HepG2 (cell line): ENCODE data around the gene CHMP1B. TPM values are rescaled to one million over a fixed set of nuclear protein-coding genes. Genes with fewer than 3 reads are reported as not detected.

ENCODE experiments used
- ATAC-seq: fragments of 200-7000 bp; cut with Tn5 transposase; 3 replicates; pipeline ENCODE4 v1.9.1; 2020; ENCODE audit warnings: mild to moderate bottlenecking, moderate library complexity
- BruUV-seq: library from RNA; stranded (reverse); fragments of 400-500 nt; replicated peaks from 2 replicates; lab custom pipeline; 2021; lab: Mats Ljungman, UMichigan
- CTCF ChIA-PET: fragments of 300-600 bp; formaldehyde crosslinking; extraction: SDS; loops from one replicate; lab custom pipeline; 2021; ENCODE audit warnings: low total read pairs, inconsistent platforms, low intra/inter-chr PET ratio; lab: Yijun Ruan, JAX
- POLR2A ChIA-PET: fragments of 350-600 bp; sonication (Branson Sonifier 250); formaldehyde crosslinking; loops from one replicate; lab custom pipeline; 2020; ENCODE audit warnings: antibody characterized with exemption, inconsistent platforms; lab: Yijun Ruan, JAX
- DNase-seq: peaks from one replicate; pipeline ENCODE4 v3.0.0-alpha.2; 2015; ENCODE audit warnings: low spot score
- FAIRE-seq: peaks from 3 replicates; lab custom pipeline; 2011; peaks lifted over from hg19 to GRCh38; lab: Jason Lieb, UNC
- H2AFZ ChIP-seq: one replicate; pipeline ENCODE4 v1.6.1; 2011; ENCODE audit warnings: low read length, inconsistent platforms
- H3K27ac ChIP-seq: fragments of 300-600 bp; 3 replicates; pipeline ENCODE4 v1.8.0; 2011; ENCODE audit warnings: mixed run types, mild to moderate bottlenecking, mixed read lengths, low read length, inconsistent platforms; ENCODE audit not compliant: insufficient read depth; ENCODE audit errors: extremely low read length
- H3K27me3 ChIP-seq, 2 experiments: fragments of 200-600 bp in 1 of 2; 2 replicates in 1 of 2; 3 replicates in 1 of 2; pipeline versions ENCODE4 v1.6.0 to v1.8.0; 2011; ENCODE audit warnings: low read length in 2 of 2, mild to moderate bottlenecking in 2 of 2, moderate library complexity in 2 of 2, inconsistent platforms in 1 of 2; ENCODE audit not compliant: insufficient read depth in 2 of 2, control insufficient read depth in 1 of 2
- H3K36me3 ChIP-seq, 2 experiments: fragments of 200-600 bp in 1 of 2; replicated peaks in 1 of 2; 2 replicates in 1 of 2; 3 replicates in 1 of 2; pipeline versions ENCODE4 v1.5.1 to v1.8.0; 2011; ENCODE audit warnings: low read length in 2 of 2, inconsistent platforms in 1 of 2; ENCODE audit not compliant: insufficient read depth in 2 of 2, control insufficient read depth in 1 of 2
- H3K4me1 ChIP-seq: 2 replicates; pipeline ENCODE4 v1.5.1; 2012; ENCODE audit warnings: low read length, inconsistent platforms; ENCODE audit not compliant: insufficient read depth
- H3K4me2 ChIP-seq: 2 replicates; pipeline ENCODE4 v1.6.0; 2011; ENCODE audit warnings: low read depth, low read length, inconsistent platforms
- H3K4me3 ChIP-seq, 3 experiments: fragments of 200-600 bp in 1 of 3; sonication (generic), shearing (Covaris generic) in 1 of 3; replicated peaks in 1 of 3; 2 replicates each; pipeline ENCODE4 v1.5.1; 2011 to 2016; ENCODE audit warnings: low read length in 3 of 3, inconsistent platforms in 2 of 3, low read depth in 2 of 3, mild to moderate bottlenecking in 2 of 3, control low read depth in 1 of 3, mixed read lengths in 1 of 3; ENCODE audit not compliant: insufficient read depth in 1 of 3
- H3K79me2 ChIP-seq: one replicate; pipeline ENCODE4 v1.6.1; 2011; ENCODE audit warnings: low read length, inconsistent platforms; ENCODE audit not compliant: insufficient read depth
- H3K9ac ChIP-seq: 2 replicates; pipeline ENCODE4 v1.6.0; 2011; ENCODE audit warnings: mild to moderate bottlenecking, low read depth, low read length, inconsistent platforms; ENCODE audit not compliant: insufficient read depth
- H3K9me3 ChIP-seq: 2 replicates; pipeline ENCODE4 v1.5.1; 2012; ENCODE audit warnings: mild to moderate bottlenecking, low read length
- H4K20me1 ChIP-seq: 2 replicates; pipeline ENCODE4 v1.6.0; 2011; ENCODE audit warnings: inconsistent platforms, mild to moderate bottlenecking, low read length, moderate library complexity; ENCODE audit not compliant: insufficient read depth
- CBX2 ChIP-seq, 2 experiments: fragments of 200-600 bp in 1 of 2; sonication (generic); formaldehyde crosslinking in 1 of 2; IDR thresholded peaks; 2 replicates each; pipeline versions ENCODE4 v1.7.0 to v1.8.1; 2018 to 2022; ENCODE audit warnings: low read depth in 2 of 2, low read length in 1 of 2, mild to moderate bottlenecking in 1 of 2, missing genetic modification reagents in 1 of 2
- FOSL2 ChIP-seq: sonication (generic); formaldehyde crosslinking; IDR thresholded peaks from 2 replicates; pipeline ENCODE4 v1.4.0; 2020; ENCODE audit warnings: missing genetic modification reagents
- NONO ChIP-seq, 2 experiments: fragments of 450-650 bp in 1 of 2; sonication (generic) in 1 of 2; formaldehyde crosslinking in 1 of 2; IDR thresholded peaks in 1 of 2; conservative IDR thresholded peaks in 1 of 2; 2 replicates each; pipeline versions ENCODE4 v1.6.1 to v1.8.0; 2017 to 2022; ENCODE audit warnings: mild to moderate bottlenecking in 1 of 2, missing genetic modification reagents in 1 of 2, moderate library complexity in 1 of 2
- PHF8 ChIP-seq: sonication (generic); formaldehyde crosslinking; IDR thresholded peaks from 2 replicates; pipeline ENCODE4 v1.5.0; 2020; ENCODE audit warnings: missing genetic modification reagents
- RELA ChIP-seq: sonication (generic); formaldehyde crosslinking; IDR thresholded peaks from 2 replicates; pipeline ENCODE4 v1.4.0; 2020; ENCODE audit warnings: missing genetic modification reagents
- SMC3 ChIP-seq: IDR thresholded peaks from 2 replicates; pipeline ENCODE4 v1.6.1; 2011; ENCODE audit warnings: low read length, improper control_type of control experiment
- SP5 ChIP-seq: IDR thresholded peaks from 2 replicates; pipeline ENCODE4 v1.6.1; 2016; ENCODE audit warnings: low read depth, borderline replicate concordance
- TAF15 ChIP-seq: fragments of 200-400 bp; formaldehyde crosslinking; IDR thresholded peaks from one replicate; pipeline ENCODE4 v1.6.1; 2018; ENCODE audit warnings: mild to moderate bottlenecking, low read depth, low read length; ENCODE audit not compliant: poor library complexity, severe bottlenecking
- TRIM24 ChIP-seq: sonication (generic); formaldehyde crosslinking; IDR thresholded peaks from 2 replicates; pipeline ENCODE4 v1.8.0; 2022; ENCODE audit warnings: mild to moderate bottlenecking, missing genetic modification reagents
- TSC22D2 ChIP-seq: sonication (generic); formaldehyde crosslinking; IDR thresholded peaks from 2 replicates; pipeline ENCODE4 v1.5.1; 2020; ENCODE audit warnings: missing genetic modification reagents, mild to moderate bottlenecking, borderline replicate concordance
- ZNF24 ChIP-seq: fragments of 450-650 bp; IDR thresholded peaks from 2 replicates; pipeline ENCODE4 v1.6.1; 2017; ENCODE audit warnings: antibody characterized with exemption, mild to moderate bottlenecking
- ZNF407 ChIP-seq: sonication (generic); formaldehyde crosslinking; IDR thresholded peaks from one replicate; pipeline ENCODE4 v1.5.1; 2020; ENCODE audit warnings: mild to moderate bottlenecking, missing genetic modification reagents; ENCODE audit errors: not compliant biosample characterization
- ZNF703 ChIP-seq: sonication (generic); formaldehyde crosslinking; IDR thresholded peaks from 2 replicates; pipeline ENCODE4 v1.5.1; 2020; ENCODE audit warnings: missing genetic modification reagents, mild to moderate bottlenecking, moderate library complexity, borderline replicate concordance
- ZNF816 ChIP-seq: sonication (generic); formaldehyde crosslinking; IDR thresholded peaks from 2 replicates; pipeline ENCODE4 v1.8.0; 2022; ENCODE audit warnings: missing genetic modification reagents, mild to moderate bottlenecking, borderline replicate concordance
- WGBS: methylation state at CpG from one replicate; pipeline ENCODE4 v1.1.6; 2017; ENCODE audit warnings: low lambda C conversion rate; 5-methylcytosine and 5-hydroxymethylcytosine counted together
- in situ Hi-C: cut with HindIII; loops from 2 replicates; pipeline ENCODE4 v1.10.0; 2017; ENCODE audit warnings: low pct_unique_long_range_greater_than_20kb; ENCODE audit not compliant: extremely low pct_ligation_motif_present
- intact Hi-C: fragments of 100-400 bp; cut with micrococcal nuclease; formaldehyde crosslinking; loops from one replicate; pipeline ENCODE4 v1.10.0; 2022; ENCODE audit not compliant: unreplicated experiment
- polyA plus RNA-seq, 8 experiments: library from polyadenylated mRNA; depleted of rRNA in 3 of 8; stranded (reverse) in 7 of 8; unstranded in 1 of 8; fragments of >200 nt; fragmentation: Illumina TruSeq in 4 of 8; extraction: Trizol in 4 of 8; gene quantifications; 2 replicates each; pipeline versions ENCODE4 v1.2.1 to v1.2.3, GENCODE V29; 2011 to 2016; ENCODE audit warnings: low read depth in 4 of 8, missing spikeins in 1 of 8, mixed read lengths in 1 of 8; ENCODE audit not compliant: insufficient read depth in 1 of 8
- total RNA-seq, 5 experiments: library from RNA; depleted of rRNA; stranded (reverse); fragments of >200 nt; fragmentation: Illumina TruSeq; extraction: Trizol; gene quantifications; 2 replicates each; pipeline ENCODE4 v1.2.3, GENCODE V29; 2016; ENCODE audit warnings: low read depth in 1 of 5

The CHMP1B gene
- total and polyA plus RNA-seq, 2 of the 13 experiments (the other 11 are each of a cell fraction or from before 2014, with no cell fraction given): 18.8 to 20.2 TPM

- CTCF ChIA-PET: no interaction called here
Observed at GRCh38 chr18:11811009-11811408, 40.2 kb upstream of the CHMP1B start.

More at GRCh38 chr18:11811009-11811408, 40.2 kb upstream of the CHMP1B start:
- Histone ChIP-seq H2AFZ (no peak overlapping the region), H3K4me1 (no peaks in the 10 kb centered on the region; the same call in 1 of the 2 replicates), H3K4me3 (no peak overlapping the region), H4K20me1 (no peaks in the 10 kb centered on the region), H3K36me3 (no peaks in the 10 kb centered on the region), H3K9ac (no peak overlapping the region), H3K79me2 (no peaks in the 10 kb centered on the region), H3K27ac (no peak overlapping the region), H3K9me3 (no peaks in the 10 kb centered on the region), H3K4me2 (no peak overlapping the region), H3K27me3 (no peaks in the 10 kb centered on the region; a peak in 2 of 5 replicates)
- no TSS peak for BruUV-seq
- 70% methylated on average over 11 of the region's 11 CpGs for WGBS
- intact Hi-C loops: no loop called here
- FAIRE-seq: no peak
- in situ Hi-C loops: no loop called here
- no peak for ATAC-seq
- no peak for DNase-seq
- TF ChIP-seq TAF15 (no peak), ZNF24 (no peak), CBX2 (IDR thresholded peaks at IDR 0.05; ENCODE audit: low read depth, low read length) (no peak), CBX2 (CRISPR knock-in tag; IDR thresholded peaks at IDR 0.05; ENCODE audit: low read depth) (no peak), FOSL2 (CRISPR knock-in tag) (no peak), RELA (CRISPR knock-in tag) (no peak), NONO (IDR thresholded peaks at IDR 0.05) (no peak), NONO (CRISPR knock-in tag; conservative IDR thresholded peaks at IDR 0.05) (no peak), ZNF703 (CRISPR knock-in tag) (no peak), TSC22D2 (CRISPR knock-in tag) (no peak), PHF8 (no peak), TRIM24 (CRISPR knock-in tag) (no peak), SP5 (CRISPR knock-in tag) (no peak), ZNF816 (CRISPR knock-in tag) (no peak), SMC3 (no peak), ZNF407 (no peak)
- POLR2A ChIA-PET: no interaction called here
